GF-D8 (cell line): ENCODE data around the gene TAS2R40.

Experiments
- DNase-seq: peaks from one replicate; lab custom pipeline; 2025; lab: John Stamatoyannopoulos, UW

TAS2R40 gene

DNA sequence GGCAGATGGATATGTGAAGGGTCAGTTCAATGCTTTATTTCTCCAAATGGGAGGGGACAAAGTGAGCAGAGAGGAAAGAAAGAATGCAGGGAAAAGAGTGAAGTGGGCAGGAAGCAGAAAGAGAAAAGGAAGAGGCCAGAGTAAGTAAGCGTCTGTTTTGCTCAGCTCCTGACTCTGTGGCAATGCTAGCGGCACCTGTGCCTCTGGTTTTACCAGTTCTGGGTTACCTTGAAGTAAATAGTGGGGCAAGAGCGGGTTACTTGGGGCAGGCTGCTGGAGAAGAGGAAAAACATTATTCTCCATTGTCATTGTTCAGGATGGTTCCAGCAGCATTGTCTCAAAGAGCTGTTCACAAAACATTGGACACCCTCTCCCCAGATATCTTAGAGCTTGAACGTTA lies 1.9 kb downstream of the TAS2R40 start:
- DNase-seq: no peak

DNA sequence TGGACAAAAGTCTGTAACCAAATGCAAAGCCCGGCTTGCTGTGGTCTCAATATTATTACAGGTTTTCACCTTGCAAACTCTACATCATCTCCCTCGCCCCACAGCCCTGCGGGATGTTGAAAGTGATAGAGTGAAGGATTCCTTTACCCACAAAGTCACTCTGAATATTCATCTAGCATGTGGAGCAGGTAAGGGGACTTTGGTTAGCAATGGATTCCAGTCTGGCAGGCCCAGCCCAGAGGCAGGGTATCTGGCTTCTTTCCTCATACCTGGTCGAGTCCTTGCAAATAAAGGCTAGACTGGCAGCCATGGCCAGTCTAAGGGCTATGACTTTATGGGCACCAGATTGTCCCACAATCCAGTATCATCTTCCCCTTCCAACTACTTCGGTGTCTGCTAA lies 3.2 kb downstream of the TAS2R40 start:
- no peak for DNase-seq

DNA sequence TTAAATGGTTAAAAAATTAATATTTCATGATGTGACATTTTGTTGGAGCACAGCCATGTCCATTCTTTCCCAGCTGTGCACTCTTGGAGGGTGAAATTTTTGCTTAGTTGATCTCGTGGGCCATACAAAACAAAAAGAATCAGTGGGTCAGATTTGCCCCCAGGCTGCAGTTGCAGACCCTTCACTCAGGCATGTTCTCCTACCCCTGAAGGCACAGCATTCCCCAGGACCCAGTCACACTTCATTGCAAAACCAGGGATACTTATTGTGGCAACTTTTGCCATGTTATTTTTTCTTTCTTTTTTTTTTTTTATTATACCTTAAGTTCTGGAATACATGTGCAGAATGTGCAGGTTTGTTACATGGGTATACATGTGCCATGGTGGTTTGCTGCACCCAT lies 6.0 kb downstream of the TAS2R40 start:
- DNase-seq: no peak

DNA sequence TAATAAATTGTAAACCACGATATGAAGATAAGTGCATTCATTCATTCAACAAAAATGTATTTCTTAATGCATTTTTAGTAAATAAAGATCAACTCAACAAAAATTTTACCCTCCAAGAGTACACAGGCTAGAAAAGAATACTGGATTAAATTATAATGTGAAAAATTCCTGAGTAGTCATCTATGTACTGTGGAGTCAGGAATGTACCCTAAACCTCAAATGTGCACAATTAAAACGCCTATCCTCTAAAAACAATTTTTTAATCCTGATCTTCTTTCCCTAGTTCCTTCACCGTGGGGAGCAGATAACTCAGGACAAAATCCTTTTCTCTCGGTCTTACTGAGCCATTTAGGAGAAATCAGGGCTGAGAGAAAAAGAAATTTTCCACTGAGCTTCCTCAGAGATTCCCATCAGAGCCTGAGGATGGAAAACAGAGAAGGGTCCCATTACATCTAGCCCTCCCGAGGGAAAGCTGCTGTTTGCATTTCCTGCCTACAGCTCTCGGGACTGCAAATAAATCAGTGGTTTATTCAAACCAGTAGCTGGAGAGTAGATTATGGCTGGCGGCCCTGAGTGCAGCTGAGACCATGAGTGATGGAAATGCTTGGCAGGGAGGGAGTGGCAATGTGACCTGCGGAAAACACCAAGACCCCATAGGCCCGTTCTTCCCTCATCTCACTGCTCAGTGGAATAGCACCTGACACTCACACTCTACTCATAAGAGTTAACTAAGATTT lies 7.4 kb downstream of the TAS2R40 start:
- DNase-seq: no peak

DNA sequence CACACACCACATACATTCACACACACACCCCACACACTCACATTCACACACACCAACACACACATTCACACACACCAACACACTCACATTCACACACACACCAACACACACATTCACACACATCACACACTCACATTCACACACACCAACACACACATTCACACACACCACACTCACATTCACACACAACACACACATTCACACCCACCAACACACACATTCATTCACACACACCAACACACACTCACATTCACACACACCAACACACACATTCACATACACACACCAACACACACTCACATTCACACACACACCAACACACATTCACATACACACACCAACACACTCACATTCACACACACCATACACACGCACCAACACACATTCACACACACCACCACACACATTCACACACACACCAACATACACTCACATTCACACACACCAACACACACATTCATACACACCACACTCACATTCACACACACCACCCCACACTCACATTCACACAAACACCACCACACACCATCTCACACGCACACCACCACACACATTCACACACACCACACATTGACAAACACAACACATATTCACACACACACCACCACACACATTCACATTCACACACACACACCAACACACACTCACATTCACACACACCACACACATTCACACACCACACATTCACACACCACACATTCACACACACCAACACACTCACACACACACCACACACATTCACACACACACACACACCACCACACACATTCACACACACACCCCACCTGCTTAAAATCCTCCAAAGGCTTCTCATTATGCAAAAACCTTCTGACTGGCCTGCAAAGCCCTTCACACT lies 9.0 kb downstream of the TAS2R40 start:
- DNase-seq: no peak

DNA sequence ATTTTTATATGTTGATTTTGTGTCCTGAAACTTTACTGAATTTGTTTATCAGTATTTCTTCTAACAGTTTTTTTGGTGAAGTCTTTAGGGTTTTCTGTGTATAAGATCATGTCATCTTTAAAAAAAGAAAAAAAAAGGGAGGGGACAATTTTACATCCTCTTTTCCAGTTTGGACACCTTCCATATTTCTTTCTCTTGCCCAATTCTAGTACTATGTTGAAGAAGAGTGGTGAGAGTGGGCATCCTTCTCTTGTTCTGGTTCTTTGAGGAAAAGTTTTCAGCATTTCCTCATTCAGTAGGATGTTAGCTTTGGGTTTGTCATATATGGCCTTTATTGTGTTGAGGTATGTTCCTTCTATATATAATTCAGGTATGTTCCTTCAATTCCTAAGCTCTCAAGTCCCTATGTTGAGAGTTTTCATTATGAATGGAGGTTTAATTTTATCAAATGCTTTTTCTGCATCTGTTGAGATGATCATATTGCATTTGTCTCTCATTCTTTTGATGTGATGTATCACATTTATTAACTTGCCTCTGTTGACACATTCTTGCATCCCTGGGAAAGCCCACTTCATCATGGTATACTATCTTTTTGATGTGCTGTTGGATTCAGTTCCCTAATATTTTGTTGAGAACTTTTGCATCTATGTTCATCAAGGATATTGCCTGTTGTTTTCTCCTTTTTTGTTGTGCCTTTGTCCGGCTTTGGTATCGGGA lies 12.1 kb downstream of the TAS2R40 start:
- DNase-seq: no peak

DNA sequence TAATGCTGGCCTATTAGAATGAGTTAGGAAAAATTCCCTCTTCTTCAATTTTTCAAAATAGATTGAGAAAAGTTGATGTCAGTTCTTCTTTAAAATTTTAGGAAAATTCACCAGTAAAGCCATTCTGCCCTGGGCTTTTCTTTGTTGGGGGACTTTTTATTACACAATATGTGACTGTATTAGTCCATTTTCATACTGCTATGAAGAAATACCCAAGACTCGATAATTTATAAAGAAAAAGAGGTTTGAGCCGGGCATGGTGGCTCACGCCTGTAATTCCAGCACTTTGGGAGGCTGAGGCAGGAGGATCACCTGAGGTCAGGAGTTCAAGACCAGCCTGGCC lies 12.7 kb downstream of the TAS2R40 start:
- no peak for DNase-seq

DNA sequence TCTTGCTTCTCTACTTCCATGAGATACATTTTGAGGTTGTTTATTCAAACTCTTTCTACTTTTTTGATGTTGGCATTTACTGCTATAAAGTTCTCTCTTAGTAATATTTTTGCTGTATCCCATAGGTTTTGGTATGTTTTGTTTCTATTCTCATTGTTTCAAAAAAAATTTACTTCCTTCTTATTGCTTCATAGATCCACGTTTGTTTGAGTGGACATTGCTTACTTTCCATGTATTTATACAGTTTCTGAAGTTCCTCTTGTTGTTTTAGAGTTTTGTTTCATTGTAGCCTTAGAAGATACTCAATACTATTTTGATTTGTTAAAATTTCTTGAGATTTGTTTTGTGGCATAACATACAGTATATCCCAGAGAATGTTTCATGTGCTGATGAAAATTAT lies 13.7 kb downstream of the TAS2R40 start:
- no peak for DNase-seq

DNA sequence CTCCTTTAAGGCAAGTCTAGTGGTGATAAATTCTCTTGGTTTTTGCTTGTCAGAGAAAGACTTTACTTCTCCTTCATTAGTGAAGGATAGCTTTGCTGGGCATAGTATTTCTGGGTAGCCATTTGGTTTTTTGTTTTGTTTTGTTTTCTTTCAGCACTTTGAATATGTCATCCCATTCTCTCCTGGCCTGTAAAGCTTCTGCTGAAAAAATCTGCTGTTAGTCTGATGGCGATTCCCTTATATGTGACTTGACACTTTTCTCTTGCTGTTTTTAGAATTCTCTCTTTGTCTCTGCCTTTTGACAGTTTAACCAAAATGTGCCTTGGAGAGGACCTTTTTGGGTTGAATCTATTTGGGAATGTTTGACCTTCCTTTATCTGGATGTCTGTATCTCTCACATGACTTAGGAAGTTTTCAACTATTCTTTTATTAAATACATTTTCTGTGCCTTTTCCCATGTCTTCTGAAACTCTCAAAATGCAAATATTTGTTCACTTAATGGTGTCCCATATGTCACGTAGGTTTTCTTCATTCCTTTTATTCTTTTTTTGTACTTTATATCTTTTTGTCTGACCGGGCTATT lies 14.7 kb downstream of the TAS2R40 start:
- no peak for DNase-seq

DNA sequence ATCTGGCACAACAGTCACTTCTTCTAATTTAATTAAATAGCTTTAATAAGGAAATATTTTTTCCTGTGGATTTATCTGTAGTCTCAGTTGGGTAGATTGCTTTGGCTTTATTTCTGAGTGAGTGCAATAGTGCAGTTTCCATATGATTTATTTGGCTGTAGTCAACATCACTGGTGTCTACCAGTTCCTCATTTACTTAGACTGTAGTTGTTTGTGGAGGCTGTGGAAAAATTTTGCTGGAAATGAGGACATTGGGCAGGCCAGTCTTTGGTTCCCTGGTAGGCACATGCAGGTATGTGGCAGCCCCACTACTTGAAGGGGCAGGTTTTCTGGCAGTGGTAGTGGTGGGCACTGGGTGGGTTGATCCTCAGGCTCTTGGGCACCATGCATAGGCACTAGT lies 15.5 kb downstream of the TAS2R40 start:
- DNase-seq: no peak

DNA sequence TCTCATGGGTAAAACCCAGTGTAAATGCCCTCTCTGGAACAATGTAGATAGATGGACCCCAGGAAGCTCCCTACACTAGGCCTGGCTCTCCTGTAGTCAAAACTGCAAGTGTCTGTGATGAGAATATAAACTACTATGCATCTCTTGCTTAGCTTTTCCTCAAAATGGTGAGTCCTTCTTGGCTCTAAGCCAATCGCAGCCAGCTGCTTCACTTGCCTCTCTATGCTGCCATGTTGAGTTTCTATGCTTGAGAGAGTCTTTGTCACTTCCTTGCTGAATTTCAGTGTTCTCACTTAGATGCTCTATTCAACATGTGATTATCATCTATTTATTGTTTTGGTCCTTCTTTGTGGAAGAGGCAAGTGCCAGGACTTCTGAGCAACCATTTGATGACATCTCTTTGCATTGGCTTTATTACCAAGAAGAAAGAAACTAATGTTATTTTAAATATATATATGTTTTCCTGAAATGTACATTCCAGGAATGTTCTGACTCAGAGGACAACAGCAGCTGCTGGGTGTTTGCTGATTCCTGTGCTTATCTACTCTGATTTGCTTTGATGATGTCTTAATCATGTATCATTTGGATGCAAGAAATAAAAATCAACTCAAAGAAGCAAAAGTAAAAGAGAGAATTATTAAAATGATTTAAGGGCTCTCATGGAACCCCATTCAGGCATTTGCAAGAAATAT lies 16.6 kb downstream of the TAS2R40 start:
- no peak for DNase-seq

DNA sequence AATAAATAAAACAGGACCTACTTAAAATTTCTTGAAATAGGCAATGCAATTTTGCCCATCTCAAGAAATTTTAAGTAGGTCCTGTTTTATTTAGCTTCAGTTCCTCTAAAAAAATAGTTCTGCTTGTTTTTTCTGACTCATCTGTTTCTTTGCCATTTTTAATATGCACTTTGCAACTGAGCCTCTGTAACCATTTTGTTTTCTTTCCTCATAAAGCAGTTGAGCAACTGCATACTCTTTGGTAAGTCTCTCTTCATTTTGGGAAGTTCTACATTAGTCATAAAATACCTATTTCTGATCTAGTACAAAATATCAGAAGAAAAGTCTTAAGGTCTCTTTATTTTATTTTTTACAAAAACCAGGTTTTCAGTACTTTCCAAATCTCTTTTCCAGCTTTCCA lies 18.0 kb downstream of the TAS2R40 start:
- DNase-seq: peak; percentile 81

DNA sequence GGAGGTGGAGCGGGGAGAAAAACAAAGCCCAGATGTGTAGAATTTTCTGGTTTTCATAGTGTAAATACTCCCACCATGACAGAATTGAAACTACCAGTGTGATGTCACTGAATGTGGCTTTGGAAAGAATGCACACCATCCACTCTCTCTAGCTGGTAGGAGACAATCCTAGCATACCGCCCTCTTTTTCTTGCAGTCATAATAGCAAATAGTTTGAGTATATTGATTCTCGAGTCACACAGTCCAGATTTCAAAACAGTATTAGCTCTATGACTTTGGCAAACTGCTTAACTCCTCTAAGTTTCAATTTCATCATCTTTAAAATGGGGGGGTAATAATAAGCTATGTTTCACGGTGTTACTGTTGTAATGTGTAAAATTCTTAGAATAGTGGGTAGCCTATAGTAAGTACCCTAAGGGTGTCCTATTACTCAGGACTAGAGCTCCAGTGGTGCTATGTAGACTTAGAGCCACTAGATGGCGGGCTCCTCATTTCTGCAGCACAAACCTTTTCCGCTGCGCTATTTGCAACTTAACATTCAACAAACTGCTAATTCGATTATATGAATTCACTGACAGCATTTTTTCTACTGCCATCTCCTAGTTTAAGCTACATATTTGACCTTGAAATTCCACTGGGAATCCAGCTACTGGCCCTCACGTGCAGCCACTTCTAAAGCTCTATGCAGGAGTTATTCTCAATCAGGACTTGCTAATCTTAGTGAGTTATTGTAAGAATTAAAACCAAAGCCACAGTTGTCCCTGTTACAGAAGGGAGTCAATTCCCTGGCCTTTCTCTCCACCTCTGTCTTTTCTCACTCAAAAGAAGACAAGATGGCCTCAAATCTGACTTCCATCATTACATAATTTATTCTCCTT lies 18.7 kb downstream of the TAS2R40 start:
- DNase-seq: peak; percentile 73

DNA sequence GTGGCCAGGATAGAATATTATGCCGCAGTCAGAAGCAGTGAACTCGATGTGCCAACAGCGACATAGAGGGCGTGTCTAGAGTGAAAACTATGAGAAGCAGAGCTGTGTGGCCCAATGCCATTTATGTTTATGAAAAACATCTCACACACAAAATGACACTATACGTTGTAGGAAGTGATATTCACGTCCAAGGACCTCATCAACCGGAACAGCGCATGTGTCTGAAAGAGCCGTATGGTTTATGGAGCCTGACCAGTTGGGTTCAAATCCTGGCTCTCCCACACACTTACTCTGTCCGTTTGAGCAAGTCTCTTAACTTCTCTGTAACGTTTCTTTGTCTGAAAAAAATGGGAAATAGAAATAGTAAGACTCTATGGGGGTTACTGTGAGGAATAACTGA lies 20.5 kb downstream of the TAS2R40 start:
- DNase-seq: no peak

DNA sequence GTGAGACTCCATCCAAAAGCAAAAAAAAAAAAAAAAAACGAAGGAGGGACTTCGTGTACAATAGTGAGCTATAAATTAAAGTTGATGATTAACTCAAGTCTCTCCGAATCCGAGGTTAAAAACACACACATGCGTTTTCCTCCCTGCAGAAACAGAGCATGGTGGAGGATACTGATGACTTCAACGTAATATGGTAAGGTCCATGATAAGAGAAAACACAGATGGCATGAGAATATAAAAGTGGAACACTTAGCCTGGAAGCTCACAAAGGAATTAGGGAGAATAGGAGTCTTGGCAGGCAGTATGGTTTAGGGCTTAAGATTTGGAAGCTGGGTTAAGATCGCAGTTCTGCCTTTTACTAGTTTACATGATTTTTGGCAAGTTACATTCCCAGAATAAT lies 21.3 kb downstream of the TAS2R40 start:
- no peak for DNase-seq

DNA sequence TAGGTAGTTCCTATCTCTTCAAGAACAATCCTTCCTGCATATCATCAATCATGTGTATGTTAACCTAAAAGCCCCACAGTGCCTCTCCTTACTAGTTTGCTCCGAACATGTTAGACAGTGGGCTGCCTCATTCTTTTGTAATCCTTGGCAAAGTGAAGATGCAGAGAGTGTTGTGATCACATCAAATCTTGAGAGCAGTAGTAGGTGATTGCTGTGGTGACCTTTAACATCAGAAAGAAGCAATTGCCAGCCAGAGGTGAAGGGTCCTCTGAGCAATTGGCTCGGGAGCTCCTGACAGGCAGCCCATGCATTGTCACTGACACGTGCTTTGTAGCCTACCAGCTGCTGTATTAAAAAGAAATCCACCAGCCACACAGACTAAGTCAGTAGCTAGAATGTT lies 21.8 kb downstream of the TAS2R40 start:
- no peak for DNase-seq

DNA sequence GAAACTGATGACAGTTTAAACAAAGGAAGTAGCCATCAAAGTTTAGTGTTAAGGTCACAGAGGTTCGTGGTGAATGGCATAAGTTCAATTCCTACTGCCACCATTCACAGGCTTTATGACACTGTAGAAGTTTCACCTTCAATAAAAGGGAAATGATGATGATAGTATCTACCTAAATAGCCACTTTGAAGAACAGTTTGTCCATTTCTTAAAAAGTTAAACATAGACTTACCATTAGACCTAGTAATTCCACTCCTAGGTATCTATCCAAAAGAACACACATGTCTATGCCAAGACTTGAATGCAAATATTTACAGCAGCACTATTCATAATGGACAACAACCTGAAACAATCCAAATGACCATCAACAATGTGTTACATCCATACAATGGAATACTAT lies 22.5 kb downstream of the TAS2R40 start:
- no peak for DNase-seq

DNA sequence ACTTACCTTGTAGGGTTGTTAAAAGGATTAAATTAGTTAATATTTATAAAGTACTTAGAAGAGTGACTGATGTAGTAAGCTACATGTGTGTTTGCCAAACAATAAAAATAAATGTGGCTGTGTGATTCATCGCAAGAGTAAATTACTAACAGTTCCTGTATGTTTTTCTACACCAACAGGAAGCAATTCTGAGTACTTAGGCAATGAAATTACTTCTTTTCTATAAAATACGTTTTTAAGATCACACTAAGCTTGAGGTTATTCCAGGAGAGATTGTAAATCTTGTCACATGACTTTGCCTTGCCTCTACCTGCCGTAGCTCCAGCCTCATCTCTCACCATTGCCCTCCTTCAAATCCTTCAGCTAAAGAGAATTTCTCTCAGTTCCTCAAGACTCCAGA lies 23.3 kb downstream of the TAS2R40 start:
- no peak for DNase-seq

DNA sequence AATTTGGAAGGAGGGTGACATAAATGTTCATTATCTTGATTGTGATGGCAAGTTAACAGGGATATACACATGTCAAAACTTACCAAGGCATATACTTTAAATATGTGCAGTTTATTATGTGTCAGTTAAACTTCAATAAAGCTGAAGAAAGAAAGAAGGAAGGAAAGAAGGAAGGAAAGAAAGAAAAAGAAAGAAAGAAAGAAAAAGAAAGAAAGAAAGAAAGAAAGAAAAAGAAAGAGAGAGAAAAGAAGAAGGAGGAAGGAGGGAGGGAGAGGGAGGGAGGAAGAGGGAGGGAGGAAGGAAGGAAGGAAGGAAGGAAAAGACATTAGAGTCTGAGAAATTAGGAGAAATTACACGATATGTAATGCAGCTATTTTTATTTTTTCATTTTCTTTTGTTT lies 25.5 kb downstream of the TAS2R40 start:
- DNase-seq: no peak

DNA sequence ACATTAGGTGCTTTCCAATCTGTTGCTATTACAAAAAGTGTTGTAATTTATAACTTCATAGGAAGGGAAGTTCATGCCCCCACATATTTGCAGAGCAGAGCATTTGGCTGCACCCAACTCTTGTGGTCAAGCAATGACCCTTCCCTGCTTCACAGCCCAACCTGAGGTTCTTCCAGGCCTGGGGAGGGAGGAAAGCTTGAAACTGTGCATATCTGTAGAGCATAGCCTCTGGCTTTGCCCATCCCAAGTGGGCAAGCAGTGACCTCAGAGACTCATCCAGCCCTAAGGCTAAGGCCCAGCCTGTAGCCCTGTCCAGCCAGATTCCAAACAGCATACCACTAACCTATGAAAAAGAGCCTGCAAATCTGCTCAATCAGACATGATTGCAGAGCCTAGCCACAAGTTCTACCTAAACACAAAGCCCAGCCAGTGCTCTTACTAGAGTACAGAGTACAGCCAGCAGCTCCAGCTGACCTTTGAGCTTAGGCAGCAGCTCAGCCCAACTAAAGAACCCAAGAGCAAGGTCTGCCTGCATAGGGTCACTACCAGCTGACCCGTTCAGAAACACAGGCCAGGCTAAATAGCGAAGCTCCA lies 27.0 kb downstream of the TAS2R40 start:
- no peak for DNase-seq

DNA sequence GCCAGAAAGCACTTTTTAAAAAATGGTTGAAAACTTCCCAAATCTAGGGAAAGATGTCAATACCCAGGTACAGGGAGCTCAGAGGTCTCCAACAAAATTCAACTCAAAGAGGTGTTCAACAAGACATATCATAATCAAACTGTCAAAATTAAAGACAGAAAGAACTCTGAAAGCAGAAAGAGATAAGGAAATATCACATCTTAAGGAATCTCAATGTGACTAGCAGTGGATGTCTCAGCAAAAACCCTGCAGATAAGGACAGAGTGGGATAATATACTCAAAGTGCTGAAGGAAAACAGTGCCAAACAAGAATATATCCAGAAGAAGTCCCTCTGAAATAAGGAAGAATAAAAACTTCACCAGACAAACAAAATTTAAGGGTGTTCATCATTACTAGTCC lies 28.4 kb downstream of the TAS2R40 start:
- no peak for DNase-seq
